Islet of Langerhans (tissue), 1 donor: ENCODE measurements around the gene LCN2.
"Not testable (repeated sequence)": the region's sequence is repeated elsewhere in the genome, so short reads cannot be mapped to it uniquely, and the experiment has no call there.

Experiments used
- FAIRE-seq: peaks from one replicate; lab custom pipeline; 2011; peaks lifted over from hg19 to GRCh38; lab: Jason Lieb, UNC

Gene LCN2

DNA sequence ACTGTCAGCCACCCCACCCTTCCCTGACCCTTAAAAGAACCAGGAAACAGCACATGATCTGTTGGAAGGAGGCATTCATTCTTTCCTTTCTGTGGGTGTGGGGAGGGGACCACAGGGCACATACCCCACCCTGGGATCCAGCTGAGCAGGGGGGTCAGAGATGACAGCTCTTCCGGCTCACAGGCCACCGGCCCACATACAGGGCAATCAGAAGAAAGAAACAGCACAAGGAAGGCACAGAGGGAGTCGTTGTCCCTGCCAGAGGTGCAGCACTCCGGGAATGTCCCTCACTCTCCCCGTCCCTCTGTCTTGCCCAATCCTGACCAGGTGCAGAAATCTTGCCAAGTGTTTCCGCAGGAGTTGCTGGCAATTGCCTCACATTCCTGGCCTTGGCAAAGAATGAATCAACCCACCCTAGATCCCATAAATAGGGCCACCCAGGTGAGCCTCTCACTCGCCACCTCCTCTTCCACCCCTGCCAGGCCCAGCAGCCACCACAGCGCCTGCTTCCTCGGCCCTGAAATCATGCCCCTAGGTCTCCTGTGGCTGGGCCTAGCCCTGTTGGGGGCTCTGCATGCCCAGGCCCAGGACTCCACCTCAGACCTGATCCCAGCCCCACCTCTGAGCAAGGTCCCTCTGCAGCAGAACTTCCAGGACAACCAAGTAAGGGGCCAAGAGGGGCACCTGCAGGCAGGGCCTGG, at the start of gene LCN2:
Gene LCN2 (plus strand): TSS at position 453 of the 701 bp plus-strand sequence. CDS start 73 bp downstream, at position 526.
- FAIRE-seq, result no peak

DNA sequence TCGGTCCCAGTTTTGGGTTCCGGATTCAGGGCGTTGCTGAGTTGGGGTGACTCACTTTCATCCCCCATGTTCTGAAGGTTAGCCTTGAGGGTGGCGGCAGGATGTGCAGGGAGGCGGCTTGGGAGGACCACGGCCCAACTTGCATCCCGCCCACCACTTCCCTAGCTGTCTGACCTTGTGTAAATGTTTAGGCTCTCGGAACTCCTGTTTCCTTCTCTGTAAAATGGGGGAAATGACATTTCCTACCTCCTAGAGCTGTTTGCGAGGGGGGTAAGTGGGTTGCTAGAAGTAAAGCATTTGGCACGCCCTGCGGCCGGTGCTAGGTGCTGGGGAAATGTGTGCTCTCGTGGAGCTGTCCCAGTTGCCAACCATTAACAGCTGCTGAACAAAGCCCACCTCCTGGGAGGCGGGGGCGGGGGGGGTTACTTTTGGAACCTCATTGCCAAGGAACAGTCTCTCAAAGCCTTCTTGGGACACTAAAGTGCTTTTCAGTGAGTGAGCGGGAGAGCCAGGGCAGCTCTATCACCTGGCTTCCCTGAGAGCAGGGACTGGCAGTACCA, 49.2 kb upstream of the LCN2 start:
- FAIRE-seq, result no peak

DNA sequence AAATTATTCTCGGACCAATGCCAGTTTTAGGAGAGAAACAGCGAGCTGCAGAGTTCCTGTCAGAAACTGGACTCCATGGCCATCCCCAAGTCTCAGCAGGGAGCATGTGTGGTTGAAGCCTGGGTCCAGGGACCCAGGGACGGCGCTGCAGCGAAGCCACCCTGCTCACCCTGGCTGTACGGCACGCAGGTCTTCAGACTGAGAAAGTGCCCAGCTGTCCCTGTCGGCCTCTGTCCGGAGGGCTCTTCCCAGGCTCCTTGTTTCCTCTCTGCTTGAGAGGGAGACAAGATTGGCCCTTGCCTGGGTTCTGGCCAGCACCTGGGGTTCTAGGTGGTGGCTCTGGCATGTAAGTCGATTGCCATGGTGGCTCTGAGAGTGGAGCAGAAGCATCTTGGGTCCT, 48.7 kb upstream of the LCN2 start:
- FAIRE-seq, result no peak

DNA sequence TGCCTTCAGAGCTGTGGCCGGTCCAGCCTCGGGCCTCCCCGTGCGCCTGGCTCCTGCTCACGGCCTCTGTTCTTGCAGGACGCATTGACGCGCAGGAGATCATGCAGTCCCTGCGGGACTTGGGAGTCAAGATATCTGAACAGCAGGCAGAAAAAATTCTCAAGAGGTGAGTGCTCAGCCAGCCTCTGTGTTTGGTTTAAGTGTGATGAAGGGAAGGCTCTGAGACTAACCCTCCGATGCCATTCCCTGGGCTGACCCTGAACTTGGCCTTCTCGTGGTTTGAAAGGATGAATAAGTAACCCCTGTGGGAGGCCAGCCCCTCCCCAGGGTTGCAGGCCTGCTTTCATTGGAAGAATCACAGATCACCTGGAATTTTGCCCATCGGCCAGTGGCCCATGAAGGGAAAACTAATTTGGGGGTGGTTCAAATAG, 48.0 kb upstream of the LCN2 start:
- FAIRE-seq, result no peak

DNA sequence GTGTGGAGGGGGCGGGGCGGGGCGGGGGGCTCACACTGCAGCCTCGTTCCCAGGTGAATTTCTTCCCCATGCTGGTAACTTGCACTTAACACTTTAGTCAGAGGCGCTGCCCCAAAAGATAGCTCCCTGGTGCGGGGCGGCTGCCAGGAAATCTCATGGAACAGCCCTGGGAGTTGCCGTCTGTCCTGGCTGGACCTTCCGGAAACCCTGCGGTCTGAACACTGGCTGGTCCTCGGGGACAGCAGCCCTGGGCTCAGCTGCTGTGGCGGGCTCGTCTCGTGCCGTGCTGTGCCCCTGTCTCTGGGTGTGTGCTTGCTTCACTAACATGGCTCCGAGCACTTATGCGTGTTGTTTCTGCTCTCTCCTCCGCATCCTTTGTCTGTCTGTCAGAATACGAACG, 47.6 kb upstream of the LCN2 start:
- no peak for FAIRE-seq

DNA sequence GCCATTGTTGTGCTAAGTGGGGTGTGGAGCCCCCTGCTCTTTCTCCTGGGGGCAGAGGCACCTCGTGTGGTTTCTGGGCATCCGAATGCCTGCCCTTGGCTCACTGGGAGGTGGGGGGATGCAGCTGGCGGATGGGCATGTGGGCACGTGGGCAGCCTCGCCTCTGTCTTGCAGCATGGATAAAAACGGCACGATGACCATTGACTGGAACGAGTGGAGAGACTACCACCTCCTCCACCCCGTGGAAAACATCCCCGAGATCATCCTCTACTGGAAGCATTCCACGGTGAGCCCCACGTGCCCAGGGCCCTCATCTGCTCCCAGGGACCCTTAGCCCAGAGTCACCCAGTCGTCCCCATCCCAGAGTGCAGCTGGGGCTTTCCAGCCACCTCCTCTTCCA, 47.1 kb upstream of the LCN2 start:
- FAIRE-seq, result no peak

DNA sequence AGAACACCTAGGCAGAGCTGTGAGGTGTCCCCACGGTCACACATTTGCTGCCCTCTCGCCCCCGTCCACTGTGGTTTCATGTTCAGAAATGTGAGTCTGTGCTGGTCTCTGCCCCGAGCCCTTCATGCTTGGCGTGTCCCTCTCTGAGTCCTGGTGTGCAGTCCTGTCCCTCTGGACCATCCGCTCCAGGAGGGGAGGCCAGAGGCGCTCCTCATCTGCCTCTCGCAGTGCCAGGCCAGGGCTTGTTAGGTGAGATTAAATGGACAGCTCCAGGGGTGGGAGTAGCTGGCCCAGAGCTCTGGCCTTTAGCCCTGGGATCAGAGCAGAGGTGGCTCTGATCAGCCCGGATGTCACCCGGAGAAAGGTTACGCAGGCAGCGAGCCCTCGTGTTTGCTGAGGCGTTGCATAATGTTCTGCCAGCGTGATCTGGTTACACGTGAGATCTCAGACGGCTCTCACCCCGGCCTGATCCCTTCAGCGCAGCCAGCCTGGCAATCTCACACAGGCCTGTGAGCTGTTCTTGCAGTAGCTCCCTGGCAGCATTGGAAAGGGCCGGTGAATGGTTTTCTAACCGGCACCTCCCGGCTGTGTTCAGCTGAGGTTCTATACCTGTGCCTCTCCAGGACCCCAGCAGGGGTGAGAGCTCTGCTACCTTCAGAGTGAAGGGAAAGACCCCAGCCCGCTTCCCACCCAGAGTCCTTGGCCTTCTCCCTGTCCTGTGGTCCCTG, 46.2 kb upstream of the LCN2 start:
- FAIRE-seq, result peak; percentile 17

DNA sequence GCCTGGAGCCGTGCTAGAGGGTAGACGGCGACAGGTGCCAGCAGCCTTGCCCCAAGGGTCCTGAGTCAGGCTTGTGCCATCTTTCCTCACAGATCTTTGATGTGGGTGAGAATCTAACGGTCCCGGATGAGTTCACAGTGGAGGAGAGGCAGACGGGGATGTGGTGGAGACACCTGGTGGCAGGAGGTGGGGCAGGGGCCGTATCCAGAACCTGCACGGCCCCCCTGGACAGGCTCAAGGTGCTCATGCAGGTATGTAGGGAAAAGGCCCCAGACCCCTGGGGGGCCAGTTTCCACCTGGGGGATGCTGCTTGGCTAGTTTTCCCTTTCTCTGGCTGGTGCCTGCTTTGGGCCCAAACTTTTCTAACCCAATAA, 45.7 kb upstream of the LCN2 start:
- no peak for FAIRE-seq

DNA sequence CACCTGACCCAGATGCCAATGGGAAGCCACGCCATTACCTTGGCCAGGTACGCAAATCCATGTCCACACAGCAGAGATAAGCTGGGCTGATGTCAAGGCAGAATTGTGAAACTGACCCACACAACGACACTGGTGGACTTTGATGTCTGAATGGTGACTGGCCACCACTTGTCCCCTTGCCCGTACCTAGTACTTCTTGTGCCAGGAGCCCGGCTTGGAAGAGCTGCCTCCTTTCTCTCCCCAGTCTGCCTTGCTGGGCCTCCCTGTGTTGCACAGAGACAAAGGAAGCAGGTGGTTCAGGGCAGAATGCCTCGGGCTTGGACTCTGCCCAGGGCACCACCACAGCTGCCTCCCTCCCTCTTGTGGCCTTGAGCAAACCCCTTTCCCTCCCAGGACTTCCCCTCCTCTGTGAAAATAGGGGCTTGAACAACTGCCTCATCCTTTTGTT, 45.1 kb upstream of the LCN2 start:
- FAIRE-seq, result no peak

DNA sequence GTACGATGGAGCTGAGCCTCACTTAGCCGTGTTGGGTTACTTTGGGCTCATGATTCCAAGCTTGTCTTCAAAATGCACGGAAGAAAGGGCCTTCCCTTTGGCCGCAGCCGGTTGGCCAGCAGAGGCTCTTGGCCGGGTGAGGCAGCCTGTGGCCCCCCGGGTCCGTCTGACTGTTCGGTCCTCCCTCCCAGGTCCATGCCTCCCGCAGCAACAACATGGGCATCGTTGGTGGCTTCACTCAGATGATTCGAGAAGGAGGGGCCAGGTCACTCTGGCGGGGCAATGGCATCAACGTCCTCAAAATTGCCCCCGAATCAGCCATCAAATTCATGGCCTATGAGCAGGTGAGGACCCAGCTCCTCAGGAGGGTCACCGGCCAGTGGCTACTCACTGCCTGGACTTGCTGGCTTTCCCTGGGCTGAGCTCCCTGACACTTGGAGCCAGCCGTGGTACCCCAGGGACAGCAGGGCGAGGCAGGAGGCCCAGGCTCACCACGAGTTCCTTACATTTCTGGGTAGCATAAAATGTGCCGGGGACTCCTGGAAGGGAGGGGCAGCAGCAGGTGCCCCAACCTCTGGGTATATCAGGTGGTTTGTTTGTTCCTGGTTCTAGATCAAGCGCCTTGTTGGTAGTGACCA, 43.6 kb upstream of the LCN2 start:
- FAIRE-seq, result no peak

DNA sequence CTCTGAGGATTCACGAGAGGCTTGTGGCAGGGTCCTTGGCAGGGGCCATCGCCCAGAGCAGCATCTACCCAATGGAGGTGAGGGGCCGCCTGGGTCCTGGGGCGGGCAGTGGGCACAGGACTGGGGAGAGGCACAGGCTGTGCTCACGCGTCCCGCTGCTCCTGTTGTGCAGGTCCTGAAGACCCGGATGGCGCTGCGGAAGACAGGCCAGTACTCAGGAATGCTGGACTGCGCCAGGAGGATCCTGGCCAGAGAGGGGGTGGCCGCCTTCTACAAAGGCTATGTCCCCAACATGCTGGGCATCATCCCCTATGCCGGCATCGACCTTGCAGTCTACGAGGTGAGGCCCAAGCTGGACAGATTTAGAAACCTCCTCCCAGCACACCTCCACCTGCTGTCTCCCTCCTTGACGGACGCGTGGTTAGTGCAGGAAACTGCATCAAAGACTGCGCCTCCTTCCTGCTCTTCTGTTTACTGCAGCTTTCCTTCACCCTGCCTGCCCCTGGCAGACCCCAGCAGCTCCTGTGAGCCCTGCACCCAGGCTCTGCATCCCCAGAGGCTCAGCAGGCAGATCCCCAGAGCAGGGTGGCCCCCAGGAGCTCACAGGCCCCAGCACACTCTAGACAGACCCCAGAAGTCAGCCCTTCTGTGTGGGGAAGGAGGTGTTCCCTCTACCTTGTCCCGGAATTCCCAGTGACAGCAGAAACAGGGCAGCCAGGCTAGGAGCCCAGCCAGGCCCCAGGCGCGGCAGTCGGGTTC, 42.9 kb upstream of the LCN2 start:
- no peak for FAIRE-seq

DNA sequence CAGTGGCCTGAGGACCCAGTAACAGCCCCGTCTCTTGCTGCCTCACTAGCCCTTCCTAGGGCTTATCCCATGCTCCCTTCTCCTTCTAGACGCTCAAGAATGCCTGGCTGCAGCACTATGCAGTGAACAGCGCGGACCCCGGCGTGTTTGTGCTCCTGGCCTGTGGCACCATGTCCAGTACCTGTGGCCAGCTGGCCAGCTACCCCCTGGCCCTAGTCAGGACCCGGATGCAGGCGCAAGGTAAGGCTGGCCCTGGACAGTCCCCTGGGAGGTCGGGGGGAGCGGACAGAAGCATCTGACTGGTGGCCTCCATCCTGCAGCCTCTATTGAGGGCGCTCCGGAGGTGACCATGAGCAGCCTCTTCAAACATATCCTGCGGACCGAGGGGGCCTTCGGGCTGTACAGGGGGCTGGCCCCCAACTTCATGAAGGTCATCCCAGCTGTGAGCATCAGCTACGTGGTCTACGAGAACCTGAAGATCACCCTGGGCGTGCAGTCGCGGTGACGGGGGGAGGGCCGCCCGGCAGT, 42.2 kb upstream of the LCN2 start:
- FAIRE-seq, result no peak

DNA sequence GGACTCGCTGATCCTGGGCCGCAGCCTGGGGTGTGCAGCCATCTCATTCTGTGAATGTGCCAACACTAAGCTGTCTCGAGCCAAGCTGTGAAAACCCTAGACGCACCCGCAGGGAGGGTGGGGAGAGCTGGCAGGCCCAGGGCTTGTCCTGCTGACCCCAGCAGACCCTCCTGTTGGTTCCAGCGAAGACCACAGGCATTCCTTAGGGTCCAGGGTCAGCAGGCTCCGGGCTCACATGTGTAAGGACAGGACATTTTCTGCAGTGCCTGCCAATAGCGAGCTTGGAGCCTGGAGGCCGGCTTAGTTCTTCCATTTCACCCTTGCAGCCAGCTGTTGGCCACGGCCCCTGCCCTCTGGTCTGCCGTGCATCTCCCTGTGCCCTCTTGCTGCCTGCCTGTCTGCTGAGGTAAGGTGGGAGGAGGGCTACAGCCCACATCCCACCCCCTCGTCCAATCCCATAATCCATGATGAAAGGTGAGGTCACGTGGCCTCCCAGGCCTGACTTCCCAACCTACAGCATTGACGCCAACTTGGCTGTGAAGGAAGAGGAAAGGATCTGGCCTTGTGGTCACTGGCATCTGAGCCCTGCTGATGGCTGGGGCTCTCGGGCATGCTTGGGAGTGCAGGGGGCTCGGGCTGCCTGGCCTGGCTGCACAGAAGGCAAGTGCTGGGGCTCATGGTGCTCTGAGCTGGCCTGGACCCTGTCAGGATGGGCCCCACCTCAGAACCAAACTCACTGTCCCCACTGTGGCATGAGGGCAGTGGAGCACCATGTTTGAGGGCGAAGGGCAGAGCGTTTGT, 41.6 kb upstream of the LCN2 start:
- no peak for FAIRE-seq

DNA sequence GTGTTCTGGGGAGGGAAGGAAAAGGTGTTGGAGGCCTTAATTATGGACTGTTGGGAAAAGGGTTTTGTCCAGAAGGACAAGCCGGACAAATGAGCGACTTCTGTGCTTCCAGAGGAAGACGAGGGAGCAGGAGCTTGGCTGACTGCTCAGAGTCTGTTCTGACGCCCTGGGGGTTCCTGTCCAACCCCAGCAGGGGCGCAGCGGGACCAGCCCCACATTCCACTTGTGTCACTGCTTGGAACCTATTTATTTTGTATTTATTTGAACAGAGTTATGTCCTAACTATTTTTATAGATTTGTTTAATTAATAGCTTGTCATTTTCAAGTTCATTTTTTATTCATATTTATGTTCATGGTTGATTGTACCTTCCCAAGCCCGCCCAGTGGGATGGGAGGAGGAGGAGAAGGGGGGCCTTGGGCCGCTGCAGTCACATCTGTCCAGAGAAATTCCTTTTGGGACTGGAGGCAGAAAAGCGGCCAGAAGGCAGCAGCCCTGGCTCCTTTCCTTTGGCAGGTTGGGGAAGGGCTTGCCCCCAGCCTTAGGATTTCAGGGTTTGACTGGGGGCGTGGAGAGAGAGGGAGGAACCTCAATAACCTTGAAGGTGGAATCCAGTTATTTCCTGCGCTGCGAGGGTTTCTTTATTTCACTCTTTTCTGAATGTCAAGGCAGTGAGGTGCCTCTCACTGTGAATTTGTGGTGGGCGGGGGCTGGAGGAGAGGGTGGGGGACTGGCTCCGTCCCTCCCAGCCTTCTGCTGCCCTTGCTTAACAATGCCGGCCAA, 40.8 kb upstream of the LCN2 start:
- FAIRE-seq, result no peak

DNA sequence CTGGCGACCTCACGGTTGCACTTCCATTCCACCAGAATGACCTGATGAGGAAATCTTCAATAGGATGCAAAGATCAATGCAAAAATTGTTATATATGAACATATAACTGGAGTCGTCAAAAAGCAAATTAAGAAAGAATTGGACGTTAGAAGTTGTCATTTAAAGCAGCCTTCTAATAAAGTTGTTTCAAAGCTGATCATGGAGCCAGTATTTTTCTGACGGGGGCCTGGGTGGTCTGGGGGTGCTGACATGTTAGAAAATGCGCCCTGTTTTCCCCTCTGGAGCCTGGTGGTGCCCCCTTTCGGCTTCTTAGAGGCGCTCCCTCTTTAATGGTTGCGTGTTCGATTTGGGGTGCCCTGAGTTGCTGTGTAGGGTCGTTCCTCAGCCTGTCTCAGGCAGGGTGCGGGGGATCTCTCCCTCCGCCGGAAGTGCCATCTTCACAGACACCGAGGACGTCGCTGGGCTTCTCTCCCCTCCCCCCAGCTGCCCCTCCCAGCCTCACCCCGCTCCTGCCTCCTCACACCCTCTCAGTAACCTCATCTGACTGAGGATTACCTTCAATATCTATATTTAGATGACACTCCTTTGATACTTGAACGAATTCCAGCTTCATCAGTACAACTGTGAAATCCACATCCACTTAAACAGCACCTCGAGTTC, 40.1 kb upstream of the LCN2 start:
- no peak for FAIRE-seq

DNA sequence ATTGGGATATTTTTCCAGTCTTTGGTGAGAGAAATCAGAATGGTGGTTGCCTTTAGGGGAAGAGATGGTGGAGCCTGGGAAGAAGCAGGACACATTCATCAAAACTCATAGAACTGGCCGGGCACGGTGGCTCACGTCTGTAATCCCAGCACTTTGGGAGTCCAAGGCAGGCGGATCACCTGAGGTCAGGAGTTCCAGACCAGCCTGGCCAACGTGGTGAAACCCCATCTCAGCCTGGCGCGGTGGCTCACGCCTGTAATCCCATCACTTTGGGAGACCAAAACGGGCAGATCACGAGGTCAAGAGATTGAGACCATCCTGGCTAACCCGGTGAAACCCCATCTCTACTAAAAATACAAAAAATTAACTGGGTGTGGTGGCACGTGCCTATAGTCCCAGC, 37.5 kb upstream of the LCN2 start:
- not testable (repeated sequence) for FAIRE-seq

DNA sequence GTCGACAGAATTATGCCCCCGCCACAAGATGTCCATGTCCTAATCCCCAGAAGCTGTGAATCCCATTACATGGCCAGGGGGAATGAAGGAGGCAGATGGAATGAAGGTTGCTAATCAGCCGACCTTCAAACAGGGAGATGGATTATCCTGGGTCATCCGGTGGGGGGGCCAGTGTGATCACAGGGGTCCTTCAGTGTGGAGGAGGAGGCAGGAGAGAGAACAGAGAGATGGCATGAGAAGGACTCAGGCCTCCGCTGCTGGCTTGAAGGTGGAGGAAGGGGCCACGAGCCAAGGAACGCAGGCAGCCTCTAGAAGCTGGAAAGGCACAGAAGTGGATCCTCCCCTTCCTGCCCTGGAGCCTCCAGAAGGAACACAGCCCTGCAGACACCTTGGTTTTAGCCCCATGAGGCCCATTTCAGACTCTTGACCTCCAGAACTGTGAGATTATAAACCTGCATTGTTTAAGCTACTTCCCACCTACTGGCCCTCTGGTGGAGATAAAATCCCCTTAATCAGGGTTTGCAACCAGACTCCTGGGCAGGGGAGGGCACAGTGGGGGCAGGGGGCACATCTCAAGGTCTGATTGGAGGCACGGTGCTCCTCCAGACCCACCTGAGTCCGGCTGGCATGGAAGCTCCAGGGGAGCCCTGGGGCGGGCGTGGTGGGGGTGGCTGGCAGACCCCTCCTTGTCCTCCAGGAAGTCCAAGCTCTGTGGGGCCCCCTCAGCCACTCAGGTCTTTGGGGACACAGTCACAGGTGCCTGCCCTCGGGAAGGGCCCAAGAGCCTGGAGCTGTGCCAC, 35.5 kb upstream of the LCN2 start:
- FAIRE-seq, result no peak

DNA sequence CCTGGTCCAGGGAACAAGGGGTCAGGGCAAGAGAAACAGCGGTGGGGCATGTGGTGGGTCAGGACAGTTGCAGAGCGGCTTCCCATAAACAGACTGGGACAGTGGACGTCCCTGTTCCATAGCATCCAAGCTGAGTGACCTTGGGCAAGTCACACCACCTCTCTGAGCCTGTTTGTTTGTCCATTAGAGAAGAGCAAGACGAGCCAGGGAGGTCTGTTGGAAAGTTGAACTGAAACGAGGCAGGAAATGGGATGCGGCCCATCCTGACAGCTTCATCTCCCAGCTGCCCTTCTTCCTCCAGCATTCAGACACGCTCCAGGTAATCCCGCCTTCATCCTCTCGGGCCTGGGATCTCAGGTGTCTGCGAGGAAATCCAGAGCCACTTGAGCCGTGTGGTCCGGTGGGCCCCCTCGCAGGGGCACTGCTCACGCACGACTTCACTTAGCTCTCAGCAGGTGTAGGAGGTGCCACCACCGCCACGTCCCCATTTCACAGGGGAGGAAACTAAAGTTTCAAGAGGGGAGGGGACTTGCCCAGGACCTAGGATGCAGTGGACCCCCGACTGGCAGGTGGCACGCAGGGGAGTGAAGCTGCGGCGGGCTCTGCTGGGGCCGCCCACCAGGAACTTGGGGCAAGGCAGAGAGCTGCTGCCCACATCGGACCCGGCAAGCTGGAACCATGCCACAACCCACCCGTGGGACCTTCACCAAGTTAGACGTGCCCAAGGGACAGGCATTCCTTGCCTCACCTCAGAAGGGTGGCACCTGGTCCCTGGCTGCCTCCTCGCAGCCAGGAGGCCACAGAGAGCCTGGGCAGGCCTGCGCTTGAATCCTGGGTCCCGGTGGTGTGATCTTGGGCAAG, 34.7 kb upstream of the LCN2 start:
- FAIRE-seq, result no peak
